IPS-18a (cell line): ENCODE results near the gene BLOC1S1.

ENCODE experiments used
- H3K27ac ChIP-seq: one replicate; pipeline ENCODE4 v1.5.1; 2013; ENCODE audit warnings: low read length
- H3K27me3 ChIP-seq: one replicate; pipeline ENCODE4 v1.6.1; 2013; ENCODE audit warnings: mild to moderate bottlenecking, low read length; ENCODE audit not compliant: control insufficient read depth, insufficient read depth
- H3K36me3 ChIP-seq: one replicate; pipeline ENCODE4 v1.6.1; 2013; ENCODE audit warnings: low read depth, low read length; ENCODE audit not compliant: control insufficient read depth
- H3K4me1 ChIP-seq: one replicate; pipeline ENCODE4 v1.6.1; 2013; ENCODE audit warnings: low read depth, low read length; ENCODE audit not compliant: control insufficient read depth
- H3K4me3 ChIP-seq: one replicate; pipeline ENCODE4 v1.5.1; 2013; ENCODE audit warnings: low read length
- H3K9ac ChIP-seq: one replicate; pipeline ENCODE4 v1.6.1; 2013; ENCODE audit warnings: mild to moderate bottlenecking, low read length, moderate library complexity
- H3K9me3 ChIP-seq: one replicate; pipeline ENCODE4 v1.6.1; 2013; ENCODE audit warnings: low read depth, low read length; ENCODE audit not compliant: control insufficient read depth

BLOC1S1 gene

DNA sequence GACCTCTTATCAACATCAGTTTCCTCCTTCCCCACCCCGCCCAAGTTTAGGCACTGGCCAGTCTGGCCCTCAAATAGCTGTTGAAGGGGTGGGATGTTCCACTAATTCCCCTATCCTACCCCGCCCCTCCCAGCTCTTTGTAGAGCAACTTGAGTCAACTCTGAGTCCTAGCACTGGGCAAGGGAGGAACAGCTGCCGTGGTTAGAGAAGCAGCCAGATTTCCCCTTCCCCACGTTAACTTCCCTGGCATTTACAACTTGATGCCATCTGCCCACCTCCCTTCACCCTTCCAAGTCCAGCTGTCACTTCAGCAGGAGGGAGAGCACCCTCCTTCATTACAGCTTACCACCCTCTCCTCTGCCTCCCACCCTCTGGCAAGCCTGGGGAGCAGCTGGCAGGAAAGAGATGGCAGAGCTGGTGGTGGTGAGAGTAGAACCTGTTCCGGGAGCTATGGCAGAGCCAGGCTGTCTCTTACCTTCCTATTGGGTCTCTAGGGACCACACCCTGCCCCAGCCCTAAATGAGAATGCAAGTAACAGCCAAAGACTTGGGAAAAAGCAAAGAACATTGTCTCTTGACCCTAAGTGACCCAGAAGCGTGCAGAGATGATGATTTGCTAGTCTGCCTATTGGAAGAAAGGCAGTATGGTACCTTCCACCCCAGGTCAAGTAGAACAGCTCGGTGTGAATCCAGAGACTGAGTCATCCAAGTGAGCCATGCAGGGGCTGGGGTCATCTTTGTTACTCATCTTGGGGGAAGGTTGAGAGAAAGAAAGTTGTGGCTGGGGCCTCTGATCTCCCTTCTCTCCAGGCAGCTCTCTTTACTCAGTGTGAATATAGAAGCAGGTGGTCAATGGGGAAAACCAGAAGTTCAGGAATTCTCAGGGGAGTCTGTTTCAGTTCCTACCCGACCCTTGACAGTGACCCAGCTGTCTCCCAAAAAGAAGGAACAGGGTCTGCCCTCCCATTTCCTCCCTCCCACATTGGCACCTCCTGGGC, 1.5 kb downstream of the BLOC1S1 start:
- Histone ChIP-seq H3K4me3 (peak overlapping the region; percentile 91), H3K27me3 (no peaks in the 10 kb centered on the region), H3K27ac (peak overlapping the region; percentile 1), H3K36me3 (no peaks in the 10 kb centered on the region), H3K9ac (peak overlapping the region; percentile 84), H3K4me1 (peaks cover 25% of the 10 kb centered on the region), H3K9me3 (no peaks in the 10 kb centered on the region)

DNA sequence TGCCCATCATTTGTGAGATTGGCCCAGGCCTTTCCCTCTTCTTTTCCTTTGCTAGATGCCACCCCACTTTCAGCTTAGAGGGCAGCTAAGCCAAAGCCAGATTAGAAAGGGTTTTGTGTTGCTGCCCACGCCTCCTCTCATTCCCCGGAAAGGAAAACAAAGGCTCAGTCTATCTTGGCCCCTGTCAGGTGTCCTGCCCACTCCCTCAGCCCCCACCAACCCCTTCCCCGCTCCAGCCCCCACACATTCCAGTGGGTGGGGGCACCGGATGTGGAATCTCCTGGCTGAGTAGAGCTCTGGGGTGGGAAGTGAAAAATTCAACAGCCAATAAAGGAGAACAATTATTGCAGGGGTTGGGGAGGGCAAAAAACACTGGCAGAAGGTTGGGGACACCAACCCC, 2.2 kb downstream of the BLOC1S1 start:
- H3K4me3 ChIP-seq: peak overlapping the region; percentile 91
- peak overlapping the region; percentile 8 for H3K9ac ChIP-seq
- H3K9me3 ChIP-seq: no peaks in the 10 kb centered on the region
- H3K27ac ChIP-seq: peak overlapping the region; percentile 83
- H3K36me3 ChIP-seq: no peaks in the 10 kb centered on the region
- H3K4me1 ChIP-seq: peaks cover 25% of the 10 kb centered on the region
- no peaks in the 10 kb centered on the region for H3K27me3 ChIP-seq

DNA sequence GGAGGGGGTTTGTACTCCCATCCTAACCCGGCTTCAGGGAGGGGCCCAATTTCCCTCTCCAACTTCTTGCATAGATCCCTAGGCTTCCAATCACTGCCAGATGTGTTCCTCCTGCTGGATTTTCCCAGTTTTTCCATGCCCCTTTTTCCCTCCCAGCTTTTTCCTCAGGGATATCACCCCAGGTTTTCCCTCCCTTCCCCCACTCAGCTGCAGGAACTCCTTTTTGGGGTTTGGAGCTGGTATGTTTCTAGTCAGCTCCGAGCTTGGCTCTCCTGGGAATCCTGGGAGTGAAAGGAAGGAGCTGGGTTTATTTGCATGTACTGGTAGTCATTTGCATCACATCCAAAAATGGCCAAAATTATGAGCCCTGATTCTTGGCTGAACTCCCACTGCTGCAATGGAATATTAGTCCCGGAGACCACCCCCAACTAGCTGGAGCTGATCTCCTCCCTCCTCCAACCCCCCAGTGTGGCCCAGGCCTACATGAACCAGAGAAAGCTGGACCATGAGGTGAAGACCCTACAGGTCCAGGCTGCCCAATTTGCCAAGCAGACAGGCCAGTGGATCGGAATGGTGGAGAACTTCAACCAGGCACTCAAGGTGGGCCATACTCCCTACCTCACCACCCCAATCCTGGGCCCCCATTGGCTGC, 2.9 kb downstream of the BLOC1S1 start:
- Histone ChIP-seq H3K27me3 (no peaks in the 10 kb centered on the region), H3K36me3 (peaks cover under 1% of the 10 kb centered on the region), H3K9me3 (no peaks in the 10 kb centered on the region), H3K4me3 (peak overlapping the region; percentile 91), H3K27ac (peak overlapping the region; percentile 83), H3K4me1 (peaks cover 25% of the 10 kb centered on the region), H3K9ac (peak overlapping the region; percentile 8)

DNA sequence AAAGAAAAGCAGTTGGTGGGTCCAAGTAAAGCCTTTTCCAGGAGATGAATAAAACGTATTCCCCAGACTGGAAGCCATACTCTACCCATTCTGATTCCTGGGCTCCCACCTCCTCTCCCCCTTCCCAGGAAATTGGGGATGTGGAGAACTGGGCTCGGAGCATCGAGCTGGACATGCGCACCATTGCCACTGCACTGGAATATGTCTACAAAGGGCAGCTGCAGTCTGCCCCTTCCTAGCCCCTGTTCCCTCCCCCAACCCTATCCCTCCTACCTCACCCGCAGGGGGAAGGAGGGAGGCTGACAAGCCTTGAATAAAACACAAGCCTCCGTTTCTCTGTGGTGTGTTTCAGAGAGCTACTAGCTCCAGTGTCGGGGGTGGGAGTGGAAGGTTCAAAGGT, 3.5 kb downstream of the BLOC1S1 start:
- peaks cover 7% of the 10 kb centered on the region for H3K36me3 ChIP-seq
- no peak overlapping the region for H3K9ac ChIP-seq
- H3K27ac ChIP-seq: no peak overlapping the region
- peaks cover 25% of the 10 kb centered on the region for H3K4me1 ChIP-seq
- H3K27me3 ChIP-seq: no peaks in the 10 kb centered on the region
- H3K4me3 ChIP-seq: no peak overlapping the region
- no peaks in the 10 kb centered on the region for H3K9me3 ChIP-seq

DNA sequence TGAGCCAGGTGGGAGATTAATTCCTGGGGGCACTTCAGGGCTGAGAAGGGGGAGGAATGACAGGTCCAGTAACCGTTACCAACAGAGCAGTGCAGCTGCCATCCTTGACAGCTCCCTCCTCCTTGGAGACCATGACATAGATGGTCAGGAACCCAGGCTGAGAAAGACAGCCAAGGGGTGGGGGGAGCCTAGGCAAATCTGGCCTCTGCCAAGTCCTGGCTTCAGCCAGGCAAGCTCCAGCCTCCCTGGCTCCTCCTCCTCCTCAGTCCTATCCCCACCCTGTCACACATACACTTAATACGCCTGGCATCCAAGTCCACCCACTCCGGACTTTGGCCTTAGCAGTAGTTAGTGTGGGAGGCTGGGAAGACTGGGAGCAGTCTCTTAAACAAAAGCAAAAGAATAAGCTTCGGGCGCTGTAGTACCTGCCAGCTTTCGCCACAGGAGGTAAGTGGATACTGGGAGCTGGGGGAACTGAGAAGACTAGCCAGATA, 4.3 kb downstream of the BLOC1S1 start, which contains the start of gene RDH5:
TSS of gene RDH5 (plus strand) at position 323 of the 494 bp plus-strand sequence. CDS start 792 bp downstream, outside the sequence.
- no peaks in the 10 kb centered on the region for H3K9me3 ChIP-seq
- H3K36me3 ChIP-seq: peaks cover 8% of the 10 kb centered on the region
- no peak within 1 kb of the TSS for H3K4me3 ChIP-seq
- H3K27me3 ChIP-seq: no peaks in the 10 kb centered on the region
- no peak within 1 kb of the TSS for H3K9ac ChIP-seq
- no peak within 1 kb of the TSS for H3K27ac ChIP-seq
- peaks cover 25% of the 10 kb centered on the region for H3K4me1 ChIP-seq

DNA sequence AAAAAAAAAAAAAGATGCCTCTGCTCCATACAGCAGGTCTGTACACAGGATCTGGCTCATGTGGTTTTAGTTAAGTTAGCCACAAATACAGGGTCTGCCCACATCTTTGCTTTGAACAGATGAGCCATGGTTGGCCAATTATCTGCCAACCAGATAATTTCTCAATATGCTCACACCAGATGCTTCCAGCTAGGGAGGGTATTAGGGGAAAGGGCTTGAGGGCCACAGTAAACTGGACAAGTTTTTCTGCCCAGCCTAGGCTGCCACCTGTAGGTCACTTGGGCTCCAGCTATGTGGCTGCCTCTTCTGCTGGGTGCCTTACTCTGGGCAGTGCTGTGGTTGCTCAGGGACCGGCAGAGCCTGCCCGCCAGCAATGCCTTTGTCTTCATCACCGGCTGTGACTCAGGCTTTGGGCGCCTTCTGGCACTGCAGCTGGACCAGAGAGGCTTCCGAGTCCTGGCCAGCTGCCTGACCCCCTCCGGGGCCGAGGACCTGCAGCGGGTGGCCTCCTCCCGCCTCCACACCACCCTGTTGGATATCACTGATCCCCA, 5.1 kb downstream of the BLOC1S1 start:
- H3K27ac ChIP-seq: no peak overlapping the region
- peaks cover 16% of the 10 kb centered on the region for H3K36me3 ChIP-seq
- H3K9ac ChIP-seq: no peak overlapping the region
- H3K27me3 ChIP-seq: no peaks in the 10 kb centered on the region
- H3K4me3 ChIP-seq: no peak overlapping the region
- H3K4me1 ChIP-seq: peaks cover 25% of the 10 kb centered on the region
- H3K9me3 ChIP-seq: no peaks in the 10 kb centered on the region

DNA sequence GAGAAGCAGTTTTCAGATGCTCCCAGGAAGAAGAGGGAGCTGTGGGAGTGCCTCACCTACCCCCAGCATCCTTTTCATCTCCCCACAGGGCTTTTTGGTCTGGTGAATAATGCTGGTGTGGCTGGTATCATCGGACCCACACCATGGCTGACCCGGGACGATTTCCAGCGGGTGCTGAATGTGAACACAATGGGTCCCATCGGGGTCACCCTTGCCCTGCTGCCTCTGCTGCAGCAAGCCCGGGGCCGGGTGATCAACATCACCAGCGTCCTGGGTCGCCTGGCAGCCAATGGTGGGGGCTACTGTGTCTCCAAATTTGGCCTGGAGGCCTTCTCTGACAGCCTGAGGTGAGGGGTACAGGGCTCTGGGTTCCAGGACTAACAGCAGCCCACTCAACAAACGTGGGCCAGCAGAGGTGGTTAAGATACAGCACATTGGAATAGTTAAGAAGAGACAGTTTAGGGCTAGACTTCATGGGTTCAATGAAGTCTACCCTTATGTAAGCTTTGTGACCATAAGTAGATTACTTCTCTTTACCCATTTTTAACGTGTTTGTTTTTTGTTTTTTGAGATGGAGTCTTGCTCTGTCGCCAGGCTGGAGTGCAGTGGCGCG, 5.9 kb downstream of the BLOC1S1 start:
- Histone ChIP-seq H3K9ac (no peak overlapping the region), H3K27me3 (no peaks in the 10 kb centered on the region), H3K4me1 (peaks cover 26% of the 10 kb centered on the region), H3K27ac (no peak overlapping the region), H3K9me3 (no peaks in the 10 kb centered on the region), H3K4me3 (no peak overlapping the region), H3K36me3 (peaks cover 22% of the 10 kb centered on the region)

DNA sequence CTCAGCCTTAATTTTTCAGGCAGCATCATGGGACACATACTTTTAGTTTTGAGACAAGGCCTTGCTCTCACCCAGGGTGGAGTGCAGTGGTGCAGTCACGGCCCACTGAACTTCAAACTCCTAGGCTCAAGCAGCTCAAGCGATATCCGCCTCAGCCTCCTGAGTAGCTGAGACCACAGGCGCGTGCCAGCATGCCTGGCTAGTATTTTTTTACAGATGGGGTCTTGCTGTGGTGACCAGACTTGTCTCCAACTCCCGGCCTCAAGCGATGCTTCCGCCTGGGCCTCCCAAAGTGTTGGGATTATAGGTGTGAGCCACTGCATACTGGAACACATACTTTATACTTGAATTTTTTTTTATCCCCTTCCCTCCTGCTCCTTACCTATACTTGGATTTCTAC, 7.1 kb downstream of the BLOC1S1 start:
- Histone ChIP-seq H3K9ac (no peak overlapping the region), H3K27me3 (no peaks in the 10 kb centered on the region), H3K4me3 (no peak overlapping the region), H3K27ac (no peak overlapping the region), H3K36me3 (peaks cover 24% of the 10 kb centered on the region), H3K4me1 (peaks cover 19% of the 10 kb centered on the region), H3K9me3 (no peaks in the 10 kb centered on the region)

DNA sequence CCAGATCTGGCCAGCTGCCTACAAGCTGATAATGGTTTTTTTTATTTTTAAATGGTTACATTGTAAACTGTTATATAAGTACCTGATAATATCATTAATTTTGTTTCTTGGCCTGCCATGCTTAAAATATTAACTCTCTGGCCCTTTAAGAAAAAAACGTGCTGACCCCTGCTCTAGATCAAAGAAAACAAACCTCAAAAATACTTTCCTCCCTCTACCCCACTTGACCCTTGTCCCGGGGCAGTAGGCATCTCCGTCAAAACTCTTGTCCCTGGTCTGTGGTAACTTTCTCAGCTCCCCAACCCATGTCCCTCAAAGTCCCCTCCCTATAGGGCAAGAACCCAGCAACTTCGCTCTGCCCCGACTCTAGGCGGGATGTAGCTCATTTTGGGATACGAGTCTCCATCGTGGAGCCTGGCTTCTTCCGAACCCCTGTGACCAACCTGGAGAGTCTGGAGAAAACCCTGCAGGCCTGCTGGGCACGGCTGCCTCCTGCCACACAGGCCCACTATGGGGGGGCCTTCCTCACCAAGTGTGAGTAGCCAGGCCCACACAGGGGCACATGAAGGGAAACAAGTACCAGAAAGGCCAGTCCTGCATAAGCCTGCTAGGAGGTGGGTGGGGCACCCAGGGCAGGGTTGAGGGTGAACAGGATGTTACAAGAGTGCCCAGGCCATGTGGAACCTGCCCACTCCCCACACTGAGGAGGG, 7.8 kb downstream of the BLOC1S1 start:
- H3K36me3 ChIP-seq: peaks cover 24% of the 10 kb centered on the region
- no peaks in the 10 kb centered on the region for H3K27me3 ChIP-seq

DNA sequence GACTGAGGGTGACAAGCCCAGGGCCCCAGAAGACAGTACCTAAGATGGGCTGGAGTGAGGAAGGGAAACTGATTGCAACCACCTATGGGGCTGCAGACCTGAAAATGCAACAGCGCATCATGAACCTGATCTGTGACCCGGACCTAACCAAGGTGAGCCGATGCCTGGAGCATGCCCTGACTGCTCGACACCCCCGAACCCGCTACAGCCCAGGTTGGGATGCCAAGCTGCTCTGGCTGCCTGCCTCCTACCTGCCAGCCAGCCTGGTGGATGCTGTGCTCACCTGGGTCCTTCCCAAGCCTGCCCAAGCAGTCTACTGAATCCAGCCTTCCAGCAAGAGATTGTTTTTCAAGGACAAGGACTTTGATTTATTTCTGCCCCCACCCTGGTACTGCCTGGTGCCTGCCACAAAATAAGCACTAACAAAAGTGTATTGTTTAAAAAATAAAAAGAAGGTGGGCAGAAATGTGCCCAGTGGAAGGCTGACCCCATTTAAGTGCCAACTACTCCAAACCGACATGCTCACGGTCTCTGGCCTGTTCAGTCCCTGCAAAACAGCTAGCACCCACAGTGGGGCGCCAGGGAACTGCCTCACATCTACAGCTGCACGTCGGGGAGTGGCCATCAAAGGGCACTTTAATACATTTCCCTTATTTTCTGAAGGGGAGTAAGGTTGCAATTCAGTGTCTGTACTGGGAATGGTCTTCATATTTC, 8.5 kb downstream of the BLOC1S1 start:
- Histone ChIP-seq H3K4me3 (no peak overlapping the region), H3K9me3 (no peaks in the 10 kb centered on the region), H3K9ac (no peak overlapping the region), H3K27ac (no peak overlapping the region), H3K27me3 (no peaks in the 10 kb centered on the region), H3K36me3 (peaks cover 24% of the 10 kb centered on the region), H3K4me1 (peaks cover 5% of the 10 kb centered on the region)

More for the DNA sequence above, 7.8 kb downstream of the BLOC1S1 start:
- H3K9me3 ChIP-seq: no peaks in the 10 kb centered on the region
- H3K4me3 ChIP-seq: no peak overlapping the region
- no peak overlapping the region for H3K9ac ChIP-seq
- H3K4me1 ChIP-seq: peaks cover 12% of the 10 kb centered on the region
- no peak overlapping the region for H3K27ac ChIP-seq
